Measurements from ENCODE around the gene SEPTIN3. TPM values are rescaled to one million over a fixed set of nuclear protein-coding genes. Genes with fewer than 3 reads are reported as not detected.
A peak's percentile ranks its signal among the peaks of the same experiment; 100 is the strongest.

The SEPTIN3 gene
- total and polyA plus RNA-seq, 2 donors from 2014 or later = 0.22 to 0.49 TPM

DNA sequence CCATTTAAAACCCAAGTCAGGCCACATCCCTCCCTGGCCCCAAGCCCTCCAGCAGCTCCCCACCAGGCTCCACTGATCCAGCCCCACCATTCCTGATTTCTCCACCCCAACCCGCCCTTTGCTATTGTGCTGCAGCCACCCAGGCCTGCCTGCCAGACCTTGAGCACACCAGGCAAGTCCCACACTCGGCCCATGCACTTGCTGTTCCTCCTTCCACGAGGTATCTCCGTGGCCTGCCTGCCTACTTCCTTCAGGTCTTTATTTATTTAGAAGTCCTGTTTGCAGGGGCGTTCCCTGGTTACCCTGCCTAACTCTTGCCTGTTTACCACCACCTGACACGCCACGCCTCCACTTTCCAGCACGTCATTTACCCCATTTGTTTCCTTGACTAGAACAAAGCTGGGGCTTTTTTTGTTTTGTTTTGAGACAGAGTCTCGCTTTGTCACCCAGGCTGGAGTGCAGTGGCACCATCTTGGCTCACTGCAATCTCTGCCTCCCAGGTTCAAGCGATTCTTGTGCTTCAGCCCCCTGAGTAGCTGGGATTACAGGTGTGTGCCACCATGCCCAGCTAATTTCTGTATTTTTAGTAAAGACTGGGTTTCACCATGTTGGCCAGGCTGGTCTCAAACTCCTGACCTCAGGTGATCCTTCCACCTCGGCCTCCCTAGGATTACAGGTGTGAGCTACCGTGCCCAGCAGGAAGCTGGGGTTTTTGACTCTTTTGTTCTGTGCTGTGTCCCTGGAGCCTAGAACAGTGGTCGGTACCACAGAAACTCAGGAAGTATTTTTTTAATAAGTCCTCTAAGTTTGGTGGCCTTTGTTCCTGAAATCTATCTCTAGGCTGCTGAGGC is 29.0 kb upstream of the SEPTIN3 start:
- Histone ChIP-seq H3K27ac (ENCODE audit: low read depth in 2 of 2, low read length in 2 of 2) (peak overlapping the region in 1 of 2 donors; percentile 47), H3K9me3 (ENCODE audit: control insufficient read depth in 2 of 3, insufficient read depth in 1 of 3, low read length in 3 of 3) (no peaks in the 10 kb centered on the region), H3K4me3 (ENCODE audit: low read length in 3 of 3) (no peak overlapping the region), H3K4me1 (ENCODE audit: control insufficient read depth in 2 of 3, insufficient read depth in 2 of 3, low read depth in 1 of 3, low read length in 3 of 3) (peaks cover 0 to 7% (median 0%) of the 10 kb centered on the region in 3 donors), H3K36me3 (ENCODE audit: control insufficient read depth in 2 of 3, insufficient read depth in 3 of 3, low read length in 3 of 3) (no peaks in the 10 kb centered on the region), H3K9ac (ENCODE audit: low read length in 3 of 3) (no peak overlapping the region), H3K27me3 (ENCODE audit: control insufficient read depth, insufficient read depth, low read length) (no peaks in the 10 kb centered on the region)
- FAIRE-seq (no peak), DNase-seq (peak in 1 of 5 donors; percentile 86)
- intact Hi-C loops (cut with DNase I) = no loop called here
- TF ChIP-seq, protein P1, sequence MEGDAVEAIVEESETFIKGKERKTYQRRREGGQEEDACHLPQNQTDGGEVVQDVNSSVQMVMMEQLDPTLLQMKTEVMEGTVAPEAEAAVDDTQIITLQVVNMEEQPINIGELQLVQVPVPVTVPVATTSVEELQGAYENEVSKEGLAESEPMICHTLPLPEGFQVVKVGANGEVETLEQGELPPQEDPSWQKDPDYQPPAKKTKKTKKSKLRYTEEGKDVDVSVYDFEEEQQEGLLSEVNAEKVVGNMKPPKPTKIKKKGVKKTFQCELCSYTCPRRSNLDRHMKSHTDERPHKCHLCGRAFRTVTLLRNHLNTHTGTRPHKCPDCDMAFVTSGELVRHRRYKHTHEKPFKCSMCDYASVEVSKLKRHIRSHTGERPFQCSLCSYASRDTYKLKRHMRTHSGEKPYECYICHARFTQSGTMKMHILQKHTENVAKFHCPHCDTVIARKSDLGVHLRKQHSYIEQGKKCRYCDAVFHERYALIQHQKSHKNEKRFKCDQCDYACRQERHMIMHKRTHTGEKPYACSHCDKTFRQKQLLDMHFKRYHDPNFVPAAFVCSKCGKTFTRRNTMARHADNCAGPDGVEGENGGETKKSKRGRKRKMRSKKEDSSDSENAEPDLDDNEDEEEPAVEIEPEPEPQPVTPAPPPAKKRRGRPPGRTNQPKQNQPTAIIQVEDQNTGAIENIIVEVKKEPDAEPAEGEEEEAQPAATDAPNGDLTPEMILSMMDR (IDR thresholded peaks at IDR 0.05; ENCODE audit: borderline replicate concordance, extremely low read depth, insufficient read depth) = no peak

DNA sequence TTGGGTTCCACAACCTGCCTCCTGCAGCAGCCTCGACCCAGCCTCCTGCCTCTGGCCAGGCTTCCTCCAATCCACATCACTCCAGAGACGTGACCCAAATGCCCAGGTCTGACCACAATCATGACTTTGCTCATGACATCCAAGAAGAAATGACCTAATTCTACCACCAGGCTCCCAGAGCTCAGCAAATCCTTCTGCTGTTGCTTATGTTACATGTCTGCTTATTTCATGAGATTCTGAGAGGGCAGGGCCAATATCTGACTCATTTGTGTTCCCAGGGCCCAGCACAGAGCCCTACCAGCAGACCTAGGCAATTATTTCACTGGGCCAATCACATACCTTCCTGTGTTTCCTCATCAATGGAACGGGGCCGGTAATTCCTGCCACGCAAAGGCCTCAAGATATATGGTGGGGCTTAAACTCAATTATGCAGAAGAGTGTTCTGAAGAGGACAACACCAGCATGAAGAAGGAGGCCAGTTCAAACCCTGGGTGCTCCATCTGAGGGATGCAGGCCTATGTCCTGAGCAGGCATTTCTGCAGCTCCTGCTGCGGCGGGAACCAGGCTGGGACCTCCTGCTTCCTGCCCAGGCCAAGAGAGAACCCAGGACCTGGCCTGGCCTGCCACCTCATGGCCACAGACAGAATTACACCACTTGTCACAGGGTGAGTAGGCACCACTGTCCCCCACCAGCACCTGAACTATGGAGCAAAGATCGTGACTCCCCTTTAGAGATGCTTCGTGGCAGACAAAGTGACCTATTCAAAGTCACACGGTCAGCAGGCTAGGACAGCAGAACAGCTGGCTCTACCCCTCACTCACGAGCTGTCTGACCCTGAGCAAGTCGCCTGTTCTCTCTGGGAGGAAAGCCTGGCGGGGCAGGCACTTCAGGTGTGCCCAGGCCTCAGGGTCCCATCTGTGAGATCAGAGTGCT is 28.1 kb upstream of the SEPTIN3 start:
- DNase-seq (peak; percentile 85 to 92 (median 87)), FAIRE-seq (no peak)
- Histone ChIP-seq H3K9me3 (ENCODE audit: control insufficient read depth in 2 of 3, insufficient read depth in 1 of 3, low read length in 3 of 3) (no peaks in the 10 kb centered on the region), H3K4me1 (ENCODE audit: control insufficient read depth in 2 of 3, insufficient read depth in 2 of 3, low read depth in 1 of 3, low read length in 3 of 3) (peaks cover 0 to 13% (median 1%) of the 10 kb centered on the region in 3 donors), H3K9ac (ENCODE audit: low read length in 3 of 3) (no peak overlapping the region), H3K27me3 (ENCODE audit: control insufficient read depth, insufficient read depth, low read length) (no peaks in the 10 kb centered on the region), H3K36me3 (ENCODE audit: control insufficient read depth in 2 of 3, insufficient read depth in 3 of 3, low read length in 3 of 3) (no peaks in the 10 kb centered on the region), H3K4me3 (ENCODE audit: low read length in 3 of 3) (no peak overlapping the region), H3K27ac (ENCODE audit: low read depth in 2 of 2, low read length in 2 of 2) (peak overlapping the region in 1 of 2 donors; percentile 47)
- TF ChIP-seq, protein P1 (IDR thresholded peaks at IDR 0.05; ENCODE audit: borderline replicate concordance, extremely low read depth, insufficient read depth) = peak; percentile 95
- intact Hi-C loops (cut with DNase I) = no loop called here

DNA sequence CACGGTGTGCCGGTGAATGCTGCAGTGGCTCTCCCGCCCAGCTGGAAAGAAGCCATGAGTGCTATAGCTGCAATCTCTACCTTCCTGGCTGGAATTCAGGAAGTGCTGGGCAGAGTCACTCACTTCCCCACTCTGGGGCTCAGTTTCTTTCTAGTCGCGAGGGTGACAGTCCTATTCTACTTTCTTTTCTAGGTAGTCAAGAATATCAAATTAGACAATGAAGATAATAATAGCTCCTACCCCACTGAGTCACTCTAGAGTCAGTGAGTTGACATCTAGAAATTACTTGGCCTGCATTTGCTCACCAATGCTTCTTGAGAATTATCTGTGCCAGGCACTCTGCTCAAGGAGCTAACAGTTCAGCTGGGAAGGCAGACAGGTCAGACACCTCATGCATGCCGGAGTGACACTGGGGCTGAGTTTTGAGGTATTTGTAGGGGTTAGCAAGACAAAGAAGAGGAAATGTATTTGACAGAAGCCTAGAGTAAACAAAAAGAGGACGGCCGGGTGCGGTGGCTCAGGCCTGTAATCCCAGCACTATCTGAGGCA is 25.5 kb upstream of the SEPTIN3 start:
- H3K27ac ChIP-seq (ENCODE audit: low read depth in 2 of 2, low read length in 2 of 2) = no peak overlapping the region
- no peaks in the 10 kb centered on the region for H3K36me3 ChIP-seq (ENCODE audit: control insufficient read depth in 2 of 3, insufficient read depth in 3 of 3, low read length in 3 of 3)
- no peak overlapping the region for H3K4me3 ChIP-seq (ENCODE audit: low read length in 3 of 3)
- TF ChIP-seq, protein P1 (IDR thresholded peaks at IDR 0.05; ENCODE audit: borderline replicate concordance, extremely low read depth, insufficient read depth) = no peak
- no peak overlapping the region for H3K9ac ChIP-seq (ENCODE audit: low read length in 3 of 3)
- H3K9me3 ChIP-seq (ENCODE audit: control insufficient read depth in 2 of 3, insufficient read depth in 1 of 3, low read length in 3 of 3) = no peaks in the 10 kb centered on the region
- no peaks in the 10 kb centered on the region for H3K27me3 ChIP-seq (ENCODE audit: control insufficient read depth, insufficient read depth, low read length)
- FAIRE-seq (no peak), DNase-seq (no peak)
- H3K4me1 ChIP-seq (ENCODE audit: control insufficient read depth in 2 of 3, insufficient read depth in 2 of 3, low read depth in 1 of 3, low read length in 3 of 3) = peaks cover 0 to 17% (median 5%) of the 10 kb centered on the region in 3 donors
- intact Hi-C loops (cut with DNase I) = no loop called here
